Activated CD4-positive, alpha-beta T cell treated with anti-CD3 and anti-CD28 coated beads, Interleukin-2, amount 10 ng/mL, durations not matched to agents 24 days and 14 days (primary cell): ENCODE measurements around the gene SAMD4B. TPM values are rescaled to one million over a fixed set of nuclear protein-coding genes. Genes with fewer than 3 reads are reported as not detected.
A peak's percentile ranks its signal among the peaks of the same experiment; 100 is the strongest.
"Not testable (repeated sequence)": the region's sequence is repeated elsewhere in the genome, so short reads cannot be mapped to it uniquely, and the experiment has no call there.

Source experiments
- DNase-seq: peaks from one replicate; pipeline ENCODE4 v3.0.0; 2022
- H3K27ac Mint-ChIP-seq: one replicate; pipeline ENCODE4 v1.8.0; 2022; ENCODE audit warnings: mild to moderate bottlenecking, mixed read lengths
- H3K27me3 Mint-ChIP-seq: one replicate; pipeline ENCODE4 v1.8.0; 2022; ENCODE audit warnings: mixed read lengths
- H3K36me3 Mint-ChIP-seq: one replicate; pipeline ENCODE4 v1.8.0; 2022; ENCODE audit warnings: low read depth, mild to moderate bottlenecking, mixed read lengths
- H3K4me1 Mint-ChIP-seq: one replicate; pipeline ENCODE4 v1.8.0; 2021; ENCODE audit warnings: mixed read lengths
- H3K4me3 Mint-ChIP-seq: one replicate; pipeline ENCODE4 v1.8.0; 2022; ENCODE audit warnings: mild to moderate bottlenecking, moderate library complexity, mixed read lengths
- H3K9me3 Mint-ChIP-seq: one replicate; pipeline ENCODE4 v1.8.0; 2021; ENCODE audit warnings: mixed read lengths
- intact Hi-C: fragments of 100-400 bp; cut with micrococcal nuclease; formaldehyde crosslinking; loops from one replicate; pipeline ENCODE4 v1.15.1; 2023
- total RNA-seq: library from RNA; stranded (reverse); gene quantifications from 2 replicates; pipeline ENCODE4 v1.2.3, GENCODE V29; 2022

SAMD4B gene
- total RNA-seq, 1 donor from 2014 or later = 68.9 TPM

DNA sequence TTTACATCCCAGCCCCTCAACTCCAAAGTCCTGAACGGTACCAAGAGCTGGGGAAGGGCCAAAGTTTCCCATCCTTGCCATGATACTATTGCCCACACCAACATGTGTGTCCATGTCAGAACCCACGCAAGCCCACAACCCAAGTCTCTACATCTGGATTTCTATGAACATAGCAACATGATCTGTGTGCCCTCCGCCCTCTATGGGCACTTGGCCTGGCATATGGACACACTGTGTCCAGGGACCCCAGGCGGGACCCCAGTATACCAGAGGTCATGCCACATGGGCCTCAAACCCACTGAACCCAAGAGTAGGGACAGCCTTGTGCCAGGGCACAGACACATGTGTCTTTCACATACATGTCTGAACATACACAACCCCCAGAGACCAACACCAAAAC lies 23.5 kb upstream of the SAMD4B start:
- H3K4me3 Mint-ChIP-seq = peak overlapping the region; percentile 76
- intact Hi-C loops = no loop called here
- DNase-seq = no peak
- peaks cover 23% of the 10 kb centered on the region for H3K4me1 Mint-ChIP-seq
- no peaks in the 10 kb centered on the region for H3K9me3 Mint-ChIP-seq
- peaks cover 21% of the 10 kb centered on the region for H3K36me3 Mint-ChIP-seq
- H3K27ac Mint-ChIP-seq = no peak overlapping the region
- peaks cover 10% of the 10 kb centered on the region for H3K27me3 Mint-ChIP-seq

DNA sequence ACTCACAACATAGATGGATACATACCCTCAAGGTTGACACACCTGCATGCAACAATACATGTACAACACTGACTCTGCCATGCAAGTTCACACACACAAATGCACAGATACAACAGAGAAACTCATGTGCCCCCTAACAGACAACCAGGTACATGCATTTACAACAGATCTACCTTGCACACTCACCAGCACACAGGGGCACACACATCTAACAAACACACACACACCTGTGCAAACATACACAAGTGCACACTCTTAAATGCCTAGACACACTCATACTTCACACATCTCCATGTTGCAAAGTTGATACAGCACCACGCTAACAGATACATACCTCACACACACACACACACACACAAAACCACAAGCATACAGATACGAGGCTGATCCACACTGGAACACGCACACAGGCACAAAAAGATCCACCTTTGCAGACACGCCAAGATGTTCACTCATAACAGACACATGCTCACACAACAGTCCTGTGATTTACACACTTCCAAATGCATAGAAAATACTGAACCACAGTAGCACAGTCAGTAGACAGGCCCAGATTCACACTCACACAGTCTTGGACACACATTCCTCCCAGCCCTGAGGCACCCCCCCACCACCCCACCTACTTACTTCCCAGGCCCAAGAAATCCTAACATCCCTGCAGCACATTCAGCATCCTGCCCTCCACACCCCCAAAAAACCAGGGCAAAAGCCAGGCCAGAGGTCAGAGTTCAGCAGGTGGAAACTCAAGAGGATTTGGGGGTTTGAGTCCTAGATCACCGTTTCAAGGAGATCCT lies 22.9 kb upstream of the SAMD4B start:
- H3K27me3 Mint-ChIP-seq = peaks cover 10% of the 10 kb centered on the region
- H3K4me1 Mint-ChIP-seq = peaks cover 23% of the 10 kb centered on the region
- DNase-seq = no peak
- H3K4me3 Mint-ChIP-seq = peak overlapping the region; percentile 76
- peak overlapping the region; percentile 42 for H3K27ac Mint-ChIP-seq
- peaks cover 18% of the 10 kb centered on the region for H3K36me3 Mint-ChIP-seq
- H3K9me3 Mint-ChIP-seq = no peaks in the 10 kb centered on the region
- intact Hi-C loops = no loop called here

DNA sequence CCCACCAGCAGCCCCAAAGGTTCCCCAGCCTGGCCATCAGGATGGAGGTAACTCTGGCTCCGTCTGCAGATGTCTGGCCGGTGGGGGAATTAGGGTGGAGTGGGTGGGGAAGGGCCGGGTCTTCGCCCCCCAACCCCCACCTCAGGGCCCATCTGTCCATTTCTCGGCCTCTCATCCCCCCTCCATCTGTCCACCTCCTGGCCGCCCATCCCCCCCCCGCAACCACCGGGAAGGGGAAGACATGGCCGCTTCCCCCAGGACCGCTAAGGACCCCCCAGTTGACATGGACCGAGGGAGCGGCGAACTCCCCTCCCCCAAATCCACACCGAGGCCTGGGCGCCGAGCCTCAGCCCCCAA lies 22.4 kb upstream of the SAMD4B start:
- intact Hi-C loops = no loop called here
- Mint-ChIP-seq H3K9me3 (no peaks in the 10 kb centered on the region), H3K4me1 (peaks cover 23% of the 10 kb centered on the region), H3K27me3 (peaks cover 10% of the 10 kb centered on the region), H3K27ac (peak overlapping the region; percentile 45), H3K36me3 (peaks cover 18% of the 10 kb centered on the region), H3K4me3 (peak overlapping the region; percentile 79)
- DNase-seq = no peak

DNA sequence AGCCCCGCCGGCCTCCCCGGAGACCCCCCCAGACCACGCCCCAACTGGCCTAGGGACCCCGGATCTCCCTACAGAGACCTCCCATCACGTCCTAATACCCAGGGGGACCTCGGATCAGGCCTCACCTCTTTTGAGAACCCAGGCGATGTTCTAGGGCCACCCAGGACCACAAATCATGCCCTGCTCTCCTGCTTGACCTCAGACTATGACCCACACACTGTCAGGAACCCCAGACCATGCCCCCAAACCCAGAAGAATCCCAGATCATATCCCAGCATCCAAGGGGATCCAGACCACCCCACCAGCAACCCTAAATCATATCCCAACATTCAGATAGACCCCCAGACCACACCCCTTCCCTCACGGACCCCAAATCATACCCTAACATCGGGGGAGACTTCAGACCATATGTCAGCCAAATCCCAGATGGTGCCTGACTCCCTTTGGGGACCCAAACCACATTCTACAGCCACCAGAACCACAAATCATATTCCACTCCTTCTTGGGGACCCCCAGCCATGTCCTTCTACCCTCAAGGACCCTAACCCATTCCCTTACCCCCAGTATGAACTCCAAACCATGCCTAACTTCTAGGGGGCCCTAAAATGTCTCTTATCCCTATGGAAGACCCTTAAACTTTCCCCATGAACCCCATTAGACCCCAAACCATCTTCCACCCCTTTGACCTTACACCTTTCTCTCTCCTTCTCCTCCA lies 20.9 kb upstream of the SAMD4B start:
- DNase-seq = no peak
- Mint-ChIP-seq H3K4me1 (peaks cover 23% of the 10 kb centered on the region), H3K36me3 (peaks cover 22% of the 10 kb centered on the region), H3K27me3 (peaks cover 10% of the 10 kb centered on the region), H3K9me3 (no peaks in the 10 kb centered on the region), H3K4me3 (peak overlapping the region; percentile 64), H3K27ac (peak overlapping the region; percentile 13)
- intact Hi-C loops = no loop called here

DNA sequence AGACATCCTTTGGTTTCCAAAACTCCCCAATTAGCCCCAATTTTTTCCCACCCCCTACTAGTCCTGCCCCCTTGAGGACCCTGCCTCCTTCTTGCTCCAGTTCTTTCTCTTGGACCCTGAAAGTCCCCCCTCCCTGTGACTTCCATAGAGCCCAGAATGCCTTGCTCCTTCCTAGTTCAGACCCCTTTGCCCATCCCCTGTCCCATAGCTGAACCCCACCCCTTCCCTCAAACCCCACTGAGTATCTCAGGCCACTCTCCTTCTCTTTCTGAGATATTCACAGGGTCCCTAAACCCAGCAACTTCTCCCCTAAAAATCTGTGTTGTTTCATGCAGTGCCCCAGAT lies 20.4 kb upstream of the SAMD4B start:
- intact Hi-C loops = no loop called here
- H3K9me3 Mint-ChIP-seq = no peaks in the 10 kb centered on the region
- peaks cover 25% of the 10 kb centered on the region for H3K36me3 Mint-ChIP-seq
- peaks cover 23% of the 10 kb centered on the region for H3K4me1 Mint-ChIP-seq
- H3K4me3 Mint-ChIP-seq = peak overlapping the region; percentile 64
- H3K27ac Mint-ChIP-seq = no peak overlapping the region
- no peak for DNase-seq
- peaks cover 10% of the 10 kb centered on the region for H3K27me3 Mint-ChIP-seq

DNA sequence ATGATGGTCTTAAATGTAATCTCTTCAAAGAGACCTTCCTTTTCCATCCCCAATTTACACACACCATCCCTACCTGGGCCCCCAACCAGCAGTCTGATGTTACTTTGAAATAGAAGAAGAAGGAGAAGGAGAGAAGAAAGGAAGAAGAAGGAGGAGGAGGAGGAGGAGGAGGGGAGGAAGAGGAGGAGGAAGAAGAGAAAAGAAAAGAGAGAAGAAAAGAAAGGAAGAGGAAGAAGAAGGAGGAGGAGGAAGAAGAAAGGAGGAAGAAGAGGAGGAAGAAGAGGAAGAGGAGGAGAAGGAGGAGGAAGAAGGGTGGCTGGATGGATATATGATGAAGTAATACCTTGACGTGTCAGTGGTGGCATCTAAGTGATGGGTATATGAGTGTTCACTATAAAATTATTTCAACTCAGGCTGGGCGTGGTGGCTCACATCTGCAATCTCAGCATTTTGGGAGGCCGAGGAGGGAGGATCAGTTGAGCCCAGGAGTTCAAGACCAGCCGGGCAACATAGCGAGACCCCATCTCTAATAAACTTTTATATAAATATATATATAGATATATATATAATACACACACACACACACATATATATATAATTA lies 17.9 kb upstream of the SAMD4B start:
- Mint-ChIP-seq H3K4me1 (peaks cover 32% of the 10 kb centered on the region), H3K27ac (no peak overlapping the region)

DNA sequence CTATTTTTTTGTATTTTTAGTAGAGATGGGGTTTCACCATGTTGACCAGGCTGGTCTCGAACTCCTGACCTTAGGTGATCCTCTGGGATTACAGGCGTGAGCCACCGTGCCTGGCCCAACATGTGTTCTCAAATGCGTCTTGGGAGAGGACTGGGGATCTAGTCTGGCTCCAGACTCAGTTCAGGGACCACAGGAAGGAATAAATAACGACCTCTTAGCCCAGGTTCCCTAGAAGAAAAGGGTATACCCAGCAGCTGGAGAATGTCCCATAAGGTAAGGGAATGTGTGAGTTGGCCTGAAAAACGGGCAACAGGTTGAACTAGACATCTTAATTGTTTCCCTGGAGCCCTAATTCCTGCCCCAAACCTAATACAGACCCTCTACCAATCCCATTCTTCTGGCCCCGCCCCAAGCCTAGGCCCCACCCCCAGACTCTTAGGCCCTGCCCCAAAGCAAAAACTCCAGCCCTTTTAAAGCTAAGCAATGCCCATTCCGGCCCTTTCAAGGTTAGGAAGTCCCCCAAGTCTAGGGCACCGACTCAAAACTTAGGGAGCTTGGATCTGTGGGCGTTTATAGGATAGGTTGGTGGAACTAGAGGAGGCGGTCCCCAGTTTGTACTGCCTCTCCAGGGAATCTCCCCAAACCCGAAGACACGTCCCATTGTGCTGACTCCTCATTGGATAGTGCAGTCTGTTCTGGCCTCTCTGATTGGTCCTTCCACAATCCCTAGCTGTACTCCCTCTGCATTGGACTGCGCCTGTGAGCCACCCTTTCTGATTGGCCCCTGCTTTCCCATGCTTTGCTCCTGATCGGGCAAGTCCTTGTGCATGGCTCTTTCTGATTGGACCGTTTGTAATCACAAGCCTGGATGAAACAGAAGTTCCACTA lies 16.2 kb upstream of the SAMD4B start:
- peak; percentile 69 for DNase-seq
- no peak overlapping the region for H3K27ac Mint-ChIP-seq
- peaks cover 33% of the 10 kb centered on the region for H3K4me1 Mint-ChIP-seq
- H3K9me3 Mint-ChIP-seq = no peaks in the 10 kb centered on the region
- H3K27me3 Mint-ChIP-seq = peaks cover 8% of the 10 kb centered on the region
- H3K4me3 Mint-ChIP-seq = no peak overlapping the region
- intact Hi-C loops = no loop called here
- peaks cover 38% of the 10 kb centered on the region for H3K36me3 Mint-ChIP-seq

More for the DNA sequence above, 17.9 kb upstream of the SAMD4B start:
- no peak overlapping the region for H3K4me3 Mint-ChIP-seq
- intact Hi-C loops = no loop called here
- no peak for DNase-seq
- H3K9me3 Mint-ChIP-seq = no peaks in the 10 kb centered on the region
- H3K36me3 Mint-ChIP-seq = peaks cover 35% of the 10 kb centered on the region
- H3K27me3 Mint-ChIP-seq = peaks cover 10% of the 10 kb centered on the region

DNA sequence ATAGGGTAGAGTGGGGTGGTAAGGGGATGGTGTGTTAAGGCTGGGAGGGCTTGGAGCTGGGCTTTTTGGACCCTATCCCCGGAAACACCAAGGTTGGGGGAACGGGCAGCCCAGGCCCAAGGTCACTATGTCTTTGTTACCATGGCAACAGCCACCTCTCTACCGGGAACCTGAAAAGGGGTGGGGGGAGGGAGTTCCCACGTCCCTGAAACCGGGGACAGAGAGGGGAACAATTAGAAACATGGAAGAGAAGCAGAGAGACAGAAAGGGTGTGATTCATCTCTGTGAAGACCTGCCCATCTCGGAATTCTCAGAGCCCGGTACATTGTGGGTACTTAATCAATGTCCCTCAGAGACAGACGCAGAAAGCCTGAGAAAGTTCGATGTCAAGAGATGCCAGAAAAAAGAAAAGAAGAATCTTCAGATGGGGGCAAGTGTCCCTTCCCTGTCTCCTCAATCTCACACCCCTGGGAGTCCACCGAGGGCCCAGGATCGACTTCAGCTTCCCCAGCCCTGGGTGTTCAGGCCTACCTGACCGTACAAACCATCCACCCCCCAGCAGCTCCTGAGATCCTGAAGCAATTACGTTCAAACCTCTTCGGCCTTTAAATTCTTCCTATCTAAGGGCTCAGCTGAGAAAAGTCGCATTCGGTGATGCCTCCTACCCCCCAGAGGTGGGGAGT lies 14.7 kb upstream of the SAMD4B start:
- Mint-ChIP-seq H3K4me1 (peaks cover 28% of the 10 kb centered on the region), H3K4me3 (no peak overlapping the region), H3K27me3 (no peaks in the 10 kb centered on the region), H3K27ac (peak overlapping the region; percentile 45), H3K9me3 (no peaks in the 10 kb centered on the region), H3K36me3 (peaks cover 39% of the 10 kb centered on the region)
- intact Hi-C loops = loop anchor here (1.0 kb wide), 2 partner anchors 115 to 205 kb away; no protein-coding TSS in a partner anchor
- DNase-seq = no peak

DNA sequence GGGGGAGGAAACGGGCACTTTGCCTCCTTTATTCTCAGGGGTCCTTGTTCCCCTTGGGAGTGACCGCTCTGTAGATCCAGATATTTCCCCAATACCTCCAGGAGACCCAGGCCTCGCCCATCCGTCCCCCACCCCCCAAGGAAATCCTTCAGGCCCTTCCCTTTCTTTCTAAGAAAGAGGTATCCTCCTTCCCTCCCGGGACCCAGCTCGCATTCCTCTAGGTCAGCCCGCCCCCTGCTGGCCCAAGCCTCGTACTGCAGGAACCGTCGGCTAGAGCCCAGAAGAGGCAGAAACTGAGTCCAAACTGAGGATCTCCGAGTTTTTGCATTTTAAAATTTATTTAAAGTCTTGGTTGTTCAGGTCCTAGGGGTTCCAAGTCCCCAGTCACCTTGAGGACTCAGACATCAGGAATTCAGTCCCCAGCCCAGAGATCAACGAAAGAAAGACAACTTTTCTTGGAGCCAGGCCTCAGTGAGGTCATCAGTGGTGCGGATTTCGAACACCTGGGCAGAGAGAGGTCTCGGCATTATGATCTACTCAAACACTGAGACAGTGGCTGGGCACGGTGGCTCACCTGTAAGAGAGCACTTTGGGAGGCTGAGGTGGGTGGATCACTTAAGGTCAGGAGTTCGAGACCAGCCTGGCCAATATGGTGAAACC lies 14.0 kb upstream of the SAMD4B start:
- H3K4me3 Mint-ChIP-seq = no peak overlapping the region
- DNase-seq = peak; percentile 95

DNA sequence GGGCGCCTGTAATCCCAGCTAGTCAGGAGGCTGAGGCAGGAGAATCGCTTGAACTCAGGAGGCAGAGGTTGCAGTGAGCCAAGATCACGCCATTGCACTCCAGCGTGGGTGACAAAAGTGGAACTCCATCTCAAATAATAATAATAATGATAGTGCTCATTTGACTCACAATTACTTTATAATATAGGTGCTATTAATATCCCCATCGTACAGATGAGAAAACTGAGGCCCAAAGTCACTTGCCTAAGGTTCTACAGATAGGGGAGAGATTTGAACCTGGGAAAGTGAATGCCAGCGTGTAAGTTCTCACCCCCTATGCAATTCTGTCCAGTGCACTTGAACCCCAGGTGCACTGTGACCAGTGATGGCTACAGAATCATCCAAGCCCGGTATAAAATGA lies 12.3 kb upstream of the SAMD4B start:
- peaks cover 49% of the 10 kb centered on the region for H3K36me3 Mint-ChIP-seq
- no peaks in the 10 kb centered on the region for H3K9me3 Mint-ChIP-seq
- H3K4me3 Mint-ChIP-seq = no peak overlapping the region
- peaks cover 35% of the 10 kb centered on the region for H3K4me1 Mint-ChIP-seq
- intact Hi-C loops = no loop called here
- no peaks in the 10 kb centered on the region for H3K27me3 Mint-ChIP-seq
- no peak for DNase-seq
- no peak overlapping the region for H3K27ac Mint-ChIP-seq

More for the DNA sequence above, 14.0 kb upstream of the SAMD4B start:
- Mint-ChIP-seq H3K9me3 (no peaks in the 10 kb centered on the region), H3K36me3 (peaks cover 40% of the 10 kb centered on the region), H3K27ac (peak overlapping the region; percentile 45), H3K27me3 (no peaks in the 10 kb centered on the region), H3K4me1 (peaks cover 27% of the 10 kb centered on the region)
- intact Hi-C loops = loop anchor here (1.0 kb wide), 2 partner anchors 116 to 206 kb away; no protein-coding TSS in a partner anchor

DNA sequence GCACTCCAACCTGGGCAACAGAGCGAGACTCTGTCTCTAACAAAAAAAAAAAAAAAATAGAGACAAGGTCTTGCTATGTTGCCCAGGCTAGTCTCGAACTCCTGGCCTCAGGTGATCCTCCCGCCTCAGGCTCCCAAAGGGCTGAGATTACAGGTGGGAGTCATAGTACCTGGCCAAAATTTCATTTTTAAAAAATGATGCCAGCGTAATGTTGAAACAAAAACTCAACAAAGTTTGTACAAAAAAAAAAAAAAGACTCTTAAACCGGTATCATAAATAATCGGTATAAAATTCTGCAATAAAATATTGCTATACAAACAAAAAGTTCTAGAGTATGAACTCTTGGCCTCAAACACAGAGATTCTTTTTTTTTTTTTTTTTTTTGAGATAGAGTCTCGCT lies 9.9 kb upstream of the SAMD4B start:
- H3K27ac Mint-ChIP-seq = no peak overlapping the region
- H3K27me3 Mint-ChIP-seq = no peaks in the 10 kb centered on the region
- no peaks in the 10 kb centered on the region for H3K9me3 Mint-ChIP-seq
- H3K4me1 Mint-ChIP-seq = peaks cover 46% of the 10 kb centered on the region
- H3K4me3 Mint-ChIP-seq = no peak overlapping the region
- H3K36me3 Mint-ChIP-seq = peaks cover 47% of the 10 kb centered on the region
- intact Hi-C loops = no loop called here
- DNase-seq = no peak

DNA sequence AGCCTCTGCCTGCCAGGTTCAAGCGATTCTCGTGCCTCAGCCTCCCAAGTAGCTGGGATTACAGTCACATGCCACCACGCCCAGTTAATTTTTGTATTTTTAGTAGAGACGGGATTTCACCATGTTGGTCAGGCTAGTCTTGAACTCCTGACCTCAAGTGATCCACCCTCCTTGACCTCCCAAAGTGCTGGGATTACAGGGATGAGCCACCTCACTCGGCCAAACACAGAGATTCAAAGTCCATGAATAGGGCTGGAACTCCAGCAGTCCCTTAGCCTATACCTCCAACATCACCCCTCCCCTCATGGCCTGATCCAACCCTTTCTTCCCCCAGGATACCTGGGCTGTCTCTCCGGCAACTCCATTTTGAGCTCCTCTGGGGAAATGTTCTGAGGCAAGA lies 9.5 kb upstream of the SAMD4B start:
- H3K9me3 Mint-ChIP-seq, DNase-seq, intact Hi-C loops, H3K27me3 Mint-ChIP-seq: not testable (repeated sequence)
- Mint-ChIP-seq H3K27ac (peak overlapping the region; percentile 74), H3K4me1 (peaks cover 51% of the 10 kb centered on the region), H3K4me3 (peak overlapping the region; percentile 100), H3K36me3 (peaks cover 44% of the 10 kb centered on the region)
